Measurements from ENCODE around the gene NMNAT1. TPM values are rescaled to one million over a fixed set of nuclear protein-coding genes. Genes with fewer than 3 reads are reported as not detected.

Gene NMNAT1
- 14.4 and 16.9 TPM in 2 replicates for total RNA-seq
- 21.4 and 24.1 TPM in 2 replicates for polyA plus RNA-seq

- peaks cover 4% of the 10 kb centered on the region for H3K36me3 ChIP-seq
- peaks cover 3% of the 10 kb centered on the region for H3K4me1 ChIP-seq (ENCODE audit: low read depth)
- H3K4me3 ChIP-seq: peak within 1 kb of the TSS; percentile 59
- no peaks in the 10 kb centered on the region for H3K9me3 ChIP-seq (ENCODE audit: low read depth)
- peak; percentile 96 to 97 for DNase-seq (ENCODE audit: low read depth in 1 of 2, low spot score in 1 of 2)
- H3K27me3 ChIP-seq: no peaks in the 10 kb centered on the region
- TF ChIP-seq CTCF (IDR thresholded peaks at IDR 0.05; ENCODE audit: low read depth, low read length): no peak
- H3K27ac ChIP-seq: peak within 1 kb of the TSS; percentile 90
Observed at GRCh38 chr1:9942939-9943788, at the start of gene NMNAT1, which contains the start of gene LZIC. Gene NMNAT1 (plus strand): TSS chr1:9943475. CDS start chr1:9972074, 28,599 bp downstream. Gene LZIC (minus strand): TSS chr1:9943391. CDS start chr1:9936619, 6,772 bp downstream.

- DNase-seq (ENCODE audit: low read depth in 1 of 2, low spot score in 1 of 2): no peak
- peaks cover 16% of the 10 kb centered on the region for H3K4me1 ChIP-seq (ENCODE audit: low read depth)
- H3K27me3 ChIP-seq: no peaks in the 10 kb centered on the region
- no peaks in the 10 kb centered on the region for H3K9me3 ChIP-seq (ENCODE audit: low read depth)
- H3K36me3 ChIP-seq: peaks cover 3% of the 10 kb centered on the region
- no peak overlapping the region for H3K27ac ChIP-seq
- H3K4me3 ChIP-seq: no peak overlapping the region
- no peak for TF ChIP-seq CTCF (IDR thresholded peaks at IDR 0.05; ENCODE audit: low read depth, low read length)
Observed at GRCh38 chr1:9894115-9894514, 49.2 kb upstream of the NMNAT1 start.

- Histone ChIP-seq H3K27ac (peak overlapping the region; percentile 89), H3K36me3 (no peaks in the 10 kb centered on the region), H3K4me3 (no peak overlapping the region), H3K27me3 (no peaks in the 10 kb centered on the region), H3K9me3 (ENCODE audit: low read depth) (no peaks in the 10 kb centered on the region), H3K4me1 (ENCODE audit: low read depth) (peaks cover 32% of the 10 kb centered on the region)
- TF ChIP-seq CTCF (IDR thresholded peaks at IDR 0.05; ENCODE audit: low read depth, low read length): no peak
- DNase-seq (ENCODE audit: low read depth in 1 of 2, low spot score in 1 of 2): peak in 1 of 2 donors; percentile 87
Observed at GRCh38 chr1:9900142-9901043, 42.9 kb upstream of the NMNAT1 start.

GRCh38 chr1:9901148-9902059 is 41.9 kb upstream of the NMNAT1 start:
- H3K4me1 ChIP-seq (ENCODE audit: low read depth): peaks cover 32% of the 10 kb centered on the region
- TF ChIP-seq CTCF (IDR thresholded peaks at IDR 0.05; ENCODE audit: low read depth, low read length): no peak

More at GRCh38 chr1:9901148-9902059, 41.9 kb upstream of the NMNAT1 start:
- DNase-seq (ENCODE audit: low read depth in 1 of 2, low spot score in 1 of 2): peak in 1 of 2 donors; percentile 24
- Histone ChIP-seq H3K27ac (peak overlapping the region; percentile 89), H3K9me3 (ENCODE audit: low read depth) (no peaks in the 10 kb centered on the region), H3K36me3 (no peaks in the 10 kb centered on the region), H3K4me3 (no peak overlapping the region), H3K27me3 (no peaks in the 10 kb centered on the region)

Measured in cardiac muscle cell (in vitro differentiated cells and primary cell).